ENCODE data around the gene GATD1. TPM values are rescaled to one million over a fixed set of nuclear protein-coding genes. Genes with fewer than 3 reads are reported as not detected.

Gene GATD1
- total RNA-seq, 2 donors from 2014 or later = 33.1 to 60.5 TPM

DNA sequence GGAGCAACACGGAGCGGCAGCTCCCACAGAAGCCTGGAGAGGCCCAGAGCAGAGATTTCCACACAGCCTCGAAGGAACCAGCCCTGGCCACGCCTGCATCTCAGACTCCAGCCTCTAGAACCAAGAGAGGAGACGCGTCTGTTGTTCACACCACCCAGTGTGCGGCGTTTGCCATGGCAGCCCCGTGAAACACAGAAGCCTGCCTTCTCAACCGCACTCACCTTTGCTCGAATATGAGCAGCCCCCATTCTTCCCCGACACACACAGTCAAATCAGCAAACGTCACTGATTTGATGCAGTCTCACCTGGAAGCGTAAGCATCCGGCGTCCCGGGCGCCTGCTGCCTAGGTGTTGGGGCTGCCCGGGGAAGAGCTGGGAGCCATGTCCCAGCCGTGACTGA is 44.2 kb downstream of the GATD1 start:
- DNase-seq (ENCODE audit: low spot score in 2 of 2) (no peak), ATAC-seq (no peak)
- H3K9me3 Mint-ChIP-seq = no peaks in the 10 kb centered on the region
- no peaks in the 10 kb centered on the region for H3K36me3 Mint-ChIP-seq
- H3K27ac Mint-ChIP-seq = no peak overlapping the region

DNA sequence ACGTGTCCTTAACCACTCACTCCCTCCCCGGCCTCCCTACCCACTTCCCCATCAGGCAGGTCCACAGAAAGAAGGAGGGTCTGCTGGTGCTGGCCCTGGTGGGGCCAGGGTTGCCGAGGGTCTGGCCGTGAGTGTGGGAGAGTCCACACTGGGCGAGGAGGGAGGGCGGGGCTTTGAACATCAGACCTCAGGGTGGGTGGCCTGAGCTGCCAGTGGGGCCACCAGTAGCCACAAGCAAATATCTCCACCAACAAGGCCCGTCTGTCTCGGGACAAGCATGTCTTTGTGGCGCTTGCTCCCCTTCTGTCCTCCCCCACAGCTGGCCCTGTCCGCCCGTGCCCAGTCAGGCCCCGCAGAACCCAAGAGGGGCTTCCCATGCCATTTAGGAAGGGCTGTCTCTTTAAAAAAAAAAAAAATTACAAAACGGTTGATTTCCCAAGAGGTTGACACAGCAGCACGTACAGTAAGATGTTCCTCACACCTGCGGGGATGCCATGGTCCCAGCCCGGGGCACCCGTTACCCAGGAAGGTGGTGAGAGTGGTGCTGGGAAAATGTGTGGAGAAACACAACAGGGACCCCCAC is 47.7 kb downstream of the GATD1 start:
- Mint-ChIP-seq H3K9me3 (no peaks in the 10 kb centered on the region), H3K27ac (no peak overlapping the region), H3K36me3 (no peaks in the 10 kb centered on the region)
- no peak for DNase-seq (ENCODE audit: low spot score in 2 of 2)
- no peak for ATAC-seq

DNA sequence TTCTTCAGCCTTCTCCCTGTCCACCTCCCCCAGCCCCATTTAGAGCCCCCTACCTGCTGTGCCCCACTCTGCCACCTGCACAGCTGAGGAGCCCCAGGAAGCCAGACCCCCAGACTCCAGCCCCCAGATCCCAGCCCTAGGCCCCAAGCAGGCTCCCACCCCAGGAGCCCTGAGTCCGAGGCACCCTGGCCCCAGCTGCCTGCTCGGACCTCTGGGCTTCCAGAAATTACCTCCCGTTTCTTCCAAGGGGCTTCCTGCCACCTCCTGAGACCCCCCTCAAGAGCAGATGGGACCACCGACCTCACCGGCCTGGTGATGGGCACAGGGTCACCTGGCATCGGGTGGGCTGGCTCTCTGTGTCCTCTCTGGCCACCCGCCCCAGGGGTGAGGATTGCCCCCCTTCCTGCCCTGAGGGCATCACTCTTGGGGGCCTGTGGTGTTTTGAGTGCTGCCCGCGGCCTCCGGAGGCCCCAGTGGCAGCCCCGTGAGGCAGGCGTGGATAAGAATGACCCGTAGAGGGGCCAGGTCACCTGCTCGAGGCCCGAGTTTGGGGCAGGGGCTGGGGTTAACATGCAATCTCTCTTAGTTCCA is 48.3 kb downstream of the GATD1 start:
- Mint-ChIP-seq H3K27ac (no peak overlapping the region), H3K9me3 (no peaks in the 10 kb centered on the region), H3K36me3 (no peaks in the 10 kb centered on the region)
- ATAC-seq (no peak), DNase-seq (ENCODE audit: low spot score in 2 of 2) (no peak)

DNA sequence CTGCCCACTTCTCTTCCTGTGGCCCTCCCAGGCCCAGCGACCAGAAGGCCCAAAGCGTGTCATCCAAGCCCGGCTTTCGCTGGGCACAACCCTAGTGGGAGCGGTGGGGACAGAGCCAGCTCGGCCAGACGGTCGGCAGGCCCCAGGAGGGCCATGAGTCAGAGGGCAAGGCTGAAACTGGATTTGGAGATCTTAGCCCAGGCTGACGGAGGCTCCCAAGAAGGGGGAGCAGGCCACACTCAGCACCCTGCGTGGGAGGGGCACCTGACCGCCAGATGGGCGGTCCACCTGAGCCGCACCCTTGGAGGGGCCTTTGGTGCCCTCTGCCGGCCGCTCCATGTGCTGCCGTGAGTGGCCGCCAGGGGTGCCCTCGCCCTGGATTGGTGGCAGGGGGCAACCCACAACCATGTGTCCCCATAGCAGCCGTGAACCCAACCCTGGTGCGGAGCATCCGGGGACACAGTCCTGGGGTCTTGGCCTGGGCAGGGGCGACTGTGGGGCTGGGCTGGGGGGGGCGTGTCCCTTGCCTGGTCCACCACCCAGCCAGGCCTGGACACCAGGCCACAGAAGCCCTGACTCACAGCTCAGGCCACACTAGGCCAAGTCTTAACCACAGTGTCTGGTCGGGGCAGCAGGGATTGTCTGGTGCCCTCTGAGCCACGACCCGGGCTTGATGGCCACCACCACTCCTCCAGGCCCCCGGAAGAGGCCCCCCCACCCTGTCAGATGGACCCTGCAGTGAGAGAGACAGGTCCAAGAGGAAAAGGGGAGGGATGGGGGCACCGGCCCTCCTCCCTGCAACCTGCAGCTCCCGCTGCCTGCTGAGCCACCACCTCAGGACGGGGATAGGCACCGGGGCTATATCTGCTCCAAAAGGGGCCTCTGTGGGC is 49.2 kb downstream of the GATD1 start:
- Mint-ChIP-seq H3K9me3 (no peaks in the 10 kb centered on the region), H3K36me3 (no peaks in the 10 kb centered on the region)

DNA sequence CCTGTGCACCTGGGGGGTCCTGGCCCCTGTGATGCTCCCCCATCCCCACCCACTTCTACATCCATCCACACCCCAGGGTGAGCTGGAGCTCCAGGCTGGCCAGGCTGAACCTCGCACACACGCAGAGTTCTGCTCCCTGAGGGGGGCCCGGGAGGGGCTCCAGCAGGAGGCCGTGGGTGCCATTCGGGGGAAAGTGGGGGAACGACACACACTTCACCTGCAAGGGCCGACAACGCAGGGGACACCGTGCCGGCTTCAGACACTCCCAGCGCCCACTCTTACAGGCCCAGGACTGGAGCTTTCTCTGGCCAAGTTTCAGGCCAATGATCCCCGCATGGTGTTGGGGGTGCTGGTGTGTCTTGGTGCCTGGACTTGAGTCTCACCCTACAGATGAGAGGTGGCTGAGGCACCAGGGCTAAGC is 50.0 kb downstream of the GATD1 start:
- no peaks in the 10 kb centered on the region for H3K9me3 Mint-ChIP-seq
- ATAC-seq (no peak), DNase-seq (ENCODE audit: low spot score in 2 of 2) (no peak)
- no peak overlapping the region for H3K27ac Mint-ChIP-seq
- no peaks in the 10 kb centered on the region for H3K36me3 Mint-ChIP-seq

More for the DNA sequence above, 49.2 kb downstream of the GATD1 start:
- ATAC-seq (peak; percentile 78 to 83), DNase-seq (ENCODE audit: low spot score in 2 of 2) (peak; percentile 88 to 91)
- H3K27ac Mint-ChIP-seq = no peak overlapping the region

DNA sequence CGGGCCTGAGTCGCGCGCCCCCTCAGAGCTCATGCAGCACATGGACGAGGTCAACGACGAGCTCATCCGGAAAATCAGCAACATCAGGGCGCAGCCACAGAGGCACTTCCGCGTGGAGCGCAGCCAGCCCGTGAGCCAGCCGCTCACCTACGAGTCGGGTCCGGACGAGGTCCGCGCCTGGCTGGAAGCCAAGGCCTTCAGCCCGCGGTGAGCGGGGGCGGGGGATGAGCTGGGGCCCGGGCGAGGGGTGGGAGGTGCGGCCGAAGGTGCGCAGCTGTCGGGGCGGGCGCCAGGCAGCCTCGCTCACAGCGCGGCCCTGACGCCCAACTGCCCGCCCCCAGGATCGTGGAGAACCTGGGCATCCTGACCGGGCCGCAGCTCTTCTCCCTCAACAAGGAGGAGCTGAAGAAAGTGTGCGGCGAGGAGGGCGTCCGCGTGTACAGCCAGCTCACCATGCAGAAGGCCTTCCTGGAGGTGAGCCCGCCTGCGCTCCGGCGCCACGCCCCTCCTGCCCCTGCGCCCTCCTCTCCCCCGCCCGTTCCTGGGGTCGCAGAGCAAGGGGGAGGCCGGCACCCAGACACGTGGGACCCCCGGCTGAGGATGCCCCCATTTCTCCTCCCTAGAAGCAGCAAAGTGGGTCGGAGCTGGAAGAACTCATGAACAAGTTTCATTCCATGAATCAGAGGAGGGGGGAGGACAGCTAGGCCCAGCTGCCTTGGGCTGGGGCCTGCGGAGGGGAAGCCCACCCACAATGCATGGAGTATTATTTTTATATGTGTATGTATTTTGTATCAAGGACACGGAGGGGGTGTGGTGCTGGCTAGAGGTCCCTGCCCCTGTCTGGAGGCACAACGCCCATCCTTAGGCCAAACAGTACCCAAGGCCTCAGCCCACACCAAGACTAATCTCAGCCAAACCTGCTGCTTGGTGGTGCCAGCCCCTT is 50.7 kb downstream of the GATD1 start:
- H3K9me3 Mint-ChIP-seq = no peaks in the 10 kb centered on the region
- ATAC-seq (peak; percentile 45 to 65), DNase-seq (ENCODE audit: low spot score in 2 of 2) (peak; percentile 53 to 78)
- peak overlapping the region in 1 of 2 donors; percentile 50 for H3K27ac Mint-ChIP-seq
- H3K36me3 Mint-ChIP-seq = no peaks in the 10 kb centered on the region

DNA sequence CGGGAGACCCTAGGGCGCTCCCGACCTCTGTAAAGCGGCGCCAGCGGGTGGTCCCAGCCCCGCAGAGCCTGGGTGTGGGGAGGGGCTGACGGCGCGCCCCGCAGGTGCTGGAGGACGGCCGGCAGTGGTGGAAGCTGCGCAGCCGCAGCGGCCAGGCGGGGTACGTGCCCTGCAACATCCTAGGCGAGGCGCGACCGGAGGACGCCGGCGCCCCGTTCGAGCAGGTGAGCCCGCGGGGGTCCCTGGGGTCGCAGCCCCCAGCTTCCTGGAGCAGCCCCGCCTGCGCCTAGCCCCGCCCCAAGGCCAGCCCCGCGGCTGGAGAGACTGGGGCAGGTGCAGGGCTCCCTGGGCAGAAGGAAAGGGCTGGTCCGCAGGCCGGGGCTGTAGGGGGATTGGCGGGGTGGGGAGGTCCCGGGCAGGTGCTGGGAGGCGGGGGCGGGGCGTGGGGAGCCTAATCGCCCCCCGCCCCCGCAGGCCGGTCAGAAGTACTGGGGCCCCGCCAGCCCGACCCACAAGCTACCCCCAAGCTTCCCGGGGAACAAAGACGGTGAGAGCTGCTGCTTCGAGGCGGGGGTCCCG is 51.6 kb downstream of the GATD1 start:
- H3K9me3 Mint-ChIP-seq = no peaks in the 10 kb centered on the region
- ATAC-seq = peak in 1 of 2 donors; percentile 19
- DNase-seq (ENCODE audit: low spot score in 2 of 2) = peak in 1 of 2 donors; percentile 21
- no peaks in the 10 kb centered on the region for H3K36me3 Mint-ChIP-seq
- H3K27ac Mint-ChIP-seq = no peak overlapping the region

DNA sequence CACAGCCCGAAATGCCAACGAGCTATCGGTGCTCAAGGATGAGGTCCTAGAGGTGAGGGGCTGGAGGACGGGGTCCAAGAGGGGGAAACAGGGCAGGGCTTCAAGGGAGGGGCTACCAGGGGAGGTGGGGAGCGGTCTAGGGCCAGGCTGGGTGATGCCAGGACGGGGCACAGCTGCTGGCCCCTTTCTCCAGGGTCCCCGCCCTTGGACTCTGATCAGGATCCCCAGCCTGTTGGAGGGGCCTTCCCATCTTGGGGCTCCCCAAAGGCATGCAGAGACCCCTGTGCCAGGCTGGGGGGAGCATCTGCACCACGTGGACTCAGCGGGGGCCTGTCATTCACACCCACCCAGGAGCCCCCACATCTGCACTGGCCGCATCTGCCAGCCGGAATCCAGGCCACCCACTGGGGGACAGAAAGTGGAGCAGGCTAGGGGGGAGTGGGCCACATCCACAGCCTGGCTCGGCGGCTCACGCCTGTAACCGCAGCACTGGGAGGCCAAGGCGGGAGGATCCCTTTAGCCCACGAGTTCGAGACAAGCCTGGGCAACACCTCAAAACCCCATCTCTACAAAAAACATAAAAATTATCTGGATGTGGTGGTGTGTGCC is 52.4 kb downstream of the GATD1 start:
- no peak for ATAC-seq
- Mint-ChIP-seq H3K9me3 (no peaks in the 10 kb centered on the region), H3K27ac (no peak overlapping the region), H3K36me3 (no peaks in the 10 kb centered on the region)
- DNase-seq (ENCODE audit: low spot score in 2 of 2) = no peak

DNA sequence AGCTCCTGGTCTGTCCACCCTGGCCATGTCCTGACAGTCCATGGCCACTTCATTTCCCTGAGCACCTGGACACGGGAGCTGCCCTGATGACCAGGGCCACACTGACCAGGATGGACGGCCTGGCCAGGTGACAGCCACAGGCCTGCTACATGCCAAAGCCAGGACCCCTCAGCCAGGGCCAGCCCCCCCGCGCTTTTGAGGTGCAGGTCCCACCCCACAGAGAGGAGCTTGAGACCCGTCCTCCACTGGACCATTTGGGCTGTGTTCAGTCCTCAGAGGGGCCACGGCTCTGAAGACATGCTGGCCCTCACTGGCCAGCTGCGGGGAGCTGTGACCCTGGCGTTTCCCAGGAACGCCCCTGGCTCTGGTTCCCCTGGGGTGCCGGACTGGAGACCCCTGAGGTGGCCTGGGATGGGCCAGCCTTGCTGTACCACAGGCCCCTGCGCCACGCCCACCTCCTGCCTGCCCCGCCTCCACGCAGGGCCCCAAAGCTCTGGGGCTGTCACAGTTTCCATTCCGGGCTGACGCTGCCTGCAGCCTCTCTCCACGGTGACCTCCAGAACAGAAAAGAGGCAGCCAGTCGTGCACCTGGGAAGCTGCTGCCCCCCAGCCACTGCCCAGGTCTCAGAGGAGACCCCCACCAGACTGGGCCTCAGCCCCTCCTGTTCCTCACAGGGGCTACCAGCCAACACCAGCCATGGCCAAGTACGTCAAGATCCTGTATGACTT is 53.1 kb downstream of the GATD1 start:
- ATAC-seq = no peak
- Mint-ChIP-seq H3K27ac (no peak overlapping the region), H3K9me3 (no peaks in the 10 kb centered on the region), H3K36me3 (no peaks in the 10 kb centered on the region)
- DNase-seq (ENCODE audit: low spot score in 2 of 2) = no peak

DNA sequence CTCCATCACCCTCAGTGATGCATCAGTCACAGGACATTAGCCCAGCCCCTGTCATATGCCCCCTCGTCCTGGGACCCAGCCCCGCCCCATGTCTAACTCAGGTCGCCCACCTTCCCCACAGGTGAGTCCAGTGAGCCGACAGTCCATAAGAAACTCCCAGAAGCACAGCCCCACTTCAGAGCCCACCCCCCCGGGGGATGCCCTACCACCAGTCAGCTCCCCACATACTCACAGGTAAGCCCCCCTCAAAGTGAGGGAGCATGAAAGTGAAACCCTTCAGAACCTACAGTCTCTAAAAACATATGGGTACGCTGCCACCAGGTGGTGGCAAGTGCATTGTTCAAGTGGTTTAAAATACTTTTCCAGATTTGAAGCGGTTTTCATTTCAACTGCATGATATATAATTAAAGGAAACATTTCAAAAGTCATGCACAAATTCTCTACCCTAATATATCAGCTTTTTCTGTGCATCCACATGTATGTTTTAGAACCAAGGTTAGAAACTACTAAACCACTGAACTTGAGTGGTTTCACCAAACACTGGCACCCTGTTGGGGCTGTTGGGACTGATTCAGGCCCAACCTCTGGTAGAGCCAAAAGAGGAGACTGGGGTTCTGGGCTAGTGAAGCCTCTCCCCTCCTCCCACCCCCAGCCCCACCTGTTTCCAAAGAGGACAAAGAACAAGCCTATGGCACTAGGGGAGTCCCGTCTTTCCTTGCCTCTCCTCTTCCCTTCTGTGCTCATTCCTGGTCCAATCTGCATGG is 54.0 kb downstream of the GATD1 start:
- no peaks in the 10 kb centered on the region for H3K9me3 Mint-ChIP-seq
- H3K36me3 Mint-ChIP-seq = no peaks in the 10 kb centered on the region
- peak in 1 of 2 donors; percentile 58 for ATAC-seq
- DNase-seq (ENCODE audit: low spot score in 2 of 2) = peak in 1 of 2 donors; percentile 37
- no peak overlapping the region for H3K27ac Mint-ChIP-seq

DNA sequence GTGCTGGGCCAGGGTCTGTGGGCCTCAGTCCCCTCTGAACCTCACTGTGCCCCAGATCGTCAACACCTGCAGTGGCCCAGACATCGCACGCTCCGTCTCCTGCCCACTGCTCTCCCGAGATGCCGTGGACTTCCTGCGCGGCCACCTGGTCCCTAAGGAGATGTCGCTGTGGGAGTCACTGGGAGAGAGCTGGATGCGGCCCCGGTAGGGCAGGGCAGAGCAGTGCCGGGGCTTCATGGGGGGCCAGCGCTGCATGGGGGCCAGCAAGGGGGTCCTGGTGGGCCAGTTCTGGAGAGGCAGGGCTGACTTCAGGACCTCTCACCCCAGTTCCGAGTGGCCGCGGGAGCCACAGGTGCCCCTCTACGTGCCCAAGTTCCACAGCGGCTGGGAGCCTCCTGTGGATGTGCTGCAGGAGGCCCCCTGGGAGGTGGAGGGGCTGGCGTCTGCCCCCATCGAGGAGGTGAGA is 54.9 kb downstream of the GATD1 start:
- DNase-seq (ENCODE audit: low spot score in 2 of 2) = no peak
- ATAC-seq = no peak
- Mint-ChIP-seq H3K9me3 (no peaks in the 10 kb centered on the region), H3K27ac (no peak overlapping the region), H3K36me3 (no peaks in the 10 kb centered on the region)

DNA sequence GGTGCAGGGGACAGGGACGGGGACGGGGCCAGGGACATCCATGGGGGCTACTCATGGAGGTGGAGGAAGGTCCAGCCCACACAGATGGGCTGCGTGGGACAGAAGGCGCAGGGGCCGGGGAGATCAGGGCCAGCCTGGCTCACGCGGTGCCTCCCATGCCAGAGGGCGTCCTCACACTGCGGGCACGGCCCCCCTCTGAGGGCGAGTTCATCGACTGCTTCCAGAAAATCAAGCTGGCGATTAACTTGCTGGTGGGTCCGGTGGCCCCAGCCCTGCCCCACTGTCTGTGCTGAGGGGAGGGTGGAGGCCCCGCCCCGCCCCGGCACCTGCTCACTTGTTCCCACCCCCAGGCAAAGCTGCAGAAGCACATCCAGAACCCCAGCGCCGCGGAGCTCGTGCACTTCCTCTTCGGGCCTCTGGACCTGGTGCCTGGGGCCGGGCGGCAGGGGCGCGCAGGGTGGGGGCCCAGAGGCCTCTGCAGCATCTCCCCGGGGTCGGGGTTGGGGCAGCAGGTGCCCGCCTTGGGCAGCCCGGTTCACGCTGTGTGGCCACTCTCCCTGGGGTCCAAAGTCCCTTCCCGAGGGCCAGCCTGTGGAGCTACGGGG is 55.4 kb downstream of the GATD1 start:
- Mint-ChIP-seq H3K36me3 (no peaks in the 10 kb centered on the region), H3K9me3 (no peaks in the 10 kb centered on the region), H3K27ac (no peak overlapping the region)
- ATAC-seq (peak in 1 of 2 donors; percentile 52), DNase-seq (ENCODE audit: low spot score in 2 of 2) (peak in 1 of 2 donors; percentile 57)

DNA sequence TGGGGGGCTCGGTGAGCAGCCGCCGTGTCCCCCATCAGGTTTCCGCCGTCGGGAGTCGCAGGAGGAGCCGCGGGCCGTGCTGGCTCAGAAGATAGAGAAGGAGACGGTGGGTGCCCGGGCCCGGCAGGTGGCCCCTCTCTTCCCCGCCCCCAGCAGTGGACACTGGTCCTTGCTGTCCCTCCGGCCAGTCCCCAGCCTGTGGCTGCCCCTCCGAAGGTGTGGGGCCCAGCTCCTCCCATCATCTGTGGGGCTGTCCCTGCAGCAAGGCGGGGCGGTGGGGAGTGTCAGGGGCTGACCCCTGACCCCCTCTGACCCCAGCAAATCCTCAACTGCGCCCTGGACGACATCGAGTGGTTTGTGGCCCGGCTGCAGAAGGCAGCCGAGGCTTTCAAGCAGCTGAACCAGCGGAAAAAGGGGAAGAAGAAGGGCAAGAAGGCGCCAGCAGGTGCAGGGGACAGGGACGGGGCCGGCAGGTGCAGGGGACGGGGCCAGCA is 56.0 kb downstream of the GATD1 start:
- Mint-ChIP-seq H3K27ac (no peak overlapping the region), H3K36me3 (no peaks in the 10 kb centered on the region), H3K9me3 (no peaks in the 10 kb centered on the region)
- ATAC-seq = no peak
- no peak for DNase-seq (ENCODE audit: low spot score in 2 of 2)

DNA sequence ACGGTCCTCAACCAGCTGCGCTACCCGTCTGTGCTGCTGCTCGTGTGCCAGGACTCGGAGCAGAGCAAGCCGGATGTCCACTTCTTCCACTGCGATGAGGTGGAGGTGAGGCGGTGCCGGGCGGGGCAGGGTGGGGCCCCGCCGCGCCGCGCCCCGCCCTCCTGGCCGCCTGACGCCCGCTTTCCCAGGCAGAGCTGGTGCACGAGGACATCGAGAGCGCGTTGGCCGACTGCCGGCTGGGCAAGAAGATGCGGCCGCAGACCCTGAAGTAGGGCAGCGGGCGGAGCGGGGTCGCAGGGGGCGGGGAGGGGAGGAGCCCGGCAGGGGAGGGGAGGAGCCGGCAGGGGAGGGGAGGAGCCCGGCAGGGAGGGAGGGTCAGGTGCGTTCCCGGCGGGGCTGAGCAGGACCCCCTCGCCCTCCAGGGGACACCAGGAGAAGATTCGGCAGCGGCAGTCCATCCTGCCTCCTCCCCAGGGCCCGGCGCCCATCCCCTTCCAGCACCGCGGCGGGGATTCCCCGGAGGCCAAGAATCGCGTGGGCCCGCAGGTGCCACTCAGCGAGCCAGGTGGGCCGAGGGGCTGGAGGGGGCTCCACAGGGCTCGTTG is 56.5 kb downstream of the GATD1 start:
- Mint-ChIP-seq H3K9me3 (no peaks in the 10 kb centered on the region), H3K36me3 (no peaks in the 10 kb centered on the region), H3K27ac (no peak overlapping the region)
- ATAC-seq = peak; percentile 40 to 53
- DNase-seq (ENCODE audit: low spot score in 2 of 2) = peak in 1 of 2 donors; percentile 20

Measured in activated naive CD4-positive, alpha-beta T cell treated with anti-CD3 and anti-CD28 coated beads, Interleukin-2, amount 50 U/mL, for 72 hours (primary cell).